Esophagus muscularis mucosa (tissue), 4 donors: Measurements from ENCODE around the gene GPR158. TPM values are rescaled to one million over a fixed set of nuclear protein-coding genes. Genes with fewer than 3 reads are reported as not detected.

ENCODE experiments used
- DNase-seq: peaks from one replicate; pipeline ENCODE4 v3.0.0-alpha.2; 2017; ENCODE audit errors: extremely low spot score
- H3K27ac ChIP-seq, 4 donors: fragments of 200-600 bp; sonication (generic); replicated peaks in 1 of 4; 1 replicate in 3 of 4; 2 replicates in 1 of 4; pipeline ENCODE4 v1.5.1; 2016 to 2019; ENCODE audit warnings: mild to moderate bottlenecking in 1 of 4
- H3K27me3 ChIP-seq, 4 donors: fragments of 200-600 bp; sonication (generic); one replicate each; pipeline versions ENCODE4 v1.5.1 to v1.6.0; 2016 to 2019
- H3K36me3 ChIP-seq, 4 donors: fragments of 200-600 bp; sonication (generic); one replicate each; pipeline ENCODE4 v1.5.1; 2016 to 2019
- H3K4me1 ChIP-seq, 4 donors: fragments of 200-600 bp; sonication (generic); one replicate each; pipeline ENCODE4 v1.5.1; 2016 to 2019
- H3K4me3 ChIP-seq, 4 donors: fragments of 200-600 bp; sonication (generic); 1 replicate in 2 of 4; 2 replicates in 2 of 4; pipeline ENCODE4 v1.5.1; 2016 to 2019; ENCODE audit warnings: mild to moderate bottlenecking in 4 of 4, moderate library complexity in 1 of 4
- H3K9me3 ChIP-seq, 4 donors: fragments of 200-600 bp; sonication (generic); 1 replicate in 3 of 4; 2 replicates in 1 of 4; pipeline ENCODE4 v1.5.1; 2016 to 2019
- CTCF ChIP-seq, 3 experiments: fragments of 200-600 bp in 2 of 3; fragments of 450-650 bp in 1 of 3; sonication (generic) in 2 of 3; IDR thresholded peaks; one replicate each; pipeline ENCODE4 v1.5.1; 2017 to 2019; ENCODE audit warnings: antibody characterized with exemption in 3 of 3, mild to moderate bottlenecking in 2 of 3, moderate library complexity in 1 of 3
- EP300 ChIP-seq: sonication (generic); formaldehyde crosslinking; IDR thresholded peaks from one replicate; pipeline ENCODE4 v1.6.1; 2017; ENCODE audit warnings: antibody characterized with exemption
- POLR2A ChIP-seq: fragments of 450-650 bp; IDR thresholded peaks from one replicate; pipeline ENCODE4 v1.6.1; 2017; ENCODE audit warnings: antibody characterized with exemption, moderate library complexity, mild to moderate bottlenecking, low read depth
- POLR2AphosphoS5 ChIP-seq, 2 donors: sonication (generic); formaldehyde crosslinking; IDR thresholded peaks; one replicate each; pipeline ENCODE4 v1.6.1; 2017; ENCODE audit warnings: antibody characterized with exemption in 2 of 2
- WGBS: methylation state at CpG from one replicate; pipeline ENCODE4 v1.1.5; 2018; 5-methylcytosine and 5-hydroxymethylcytosine counted together
- intact Hi-C: fragments of 100-400 bp; cut with DNase I; formaldehyde crosslinking; loops from one replicate; pipeline ENCODE4 v1.15.1; 2023
- total RNA-seq, 4 donors: library from RNA; depleted of rRNA; stranded (reverse); fragments of >200 nt; gene quantifications; one replicate each; pipeline versions ENCODE4 v1.1.0 to v1.2.1, GENCODE V29; 2016

Gene GPR158
- total RNA-seq, 4 donors from 2014 or later, result under 0.01 to 0.50 (median 0.13) TPM

GRCh38 chr10:25614652-25615051, 439.9 kb downstream of the GPR158 start:
- 84% methylated on average over 2 of the region's 2 CpGs for WGBS
- Histone ChIP-seq H3K4me3 (no peak overlapping the region), H3K36me3 (no peaks in the 10 kb centered on the region), H3K9me3 (peaks cover 0 to 7% (median 3%) of the 10 kb centered on the region in 4 donors), H3K27ac (no peak overlapping the region), H3K27me3 (no peaks in the 10 kb centered on the region), H3K4me1 (no peaks in the 10 kb centered on the region)
- DNase-seq, result no peak
- intact Hi-C loops, result no loop called here
- TF ChIP-seq POLR2A (no peak), POLR2AphosphoS5 (IDR thresholded peaks at IDR 0.05) (no peak), CTCF (IDR thresholded peaks at IDR 0.05) (no peak), EP300 (no peak)

- intact Hi-C loops, result no loop called here
- 97% methylated on average over 2 of the region's 5 CpGs for WGBS
These were observed 441.1 kb downstream of the GPR158 start for GRCh38 chr10:25615926-25616325.

GRCh38 chr10:25616903-25617592, 442.2 kb downstream of the GPR158 start:
- no peak for DNase-seq
- Histone ChIP-seq H3K27ac (no peak overlapping the region), H3K4me1 (no peaks in the 10 kb centered on the region), H3K9me3 (no peaks in the 10 kb centered on the region), H3K27me3 (no peaks in the 10 kb centered on the region), H3K4me3 (no peak overlapping the region), H3K36me3 (no peaks in the 10 kb centered on the region)
- TF ChIP-seq POLR2A (no peak), EP300 (no peak), POLR2AphosphoS5 (IDR thresholded peaks at IDR 0.05) (no peak), CTCF (IDR thresholded peaks at IDR 0.05) (no peak)
- intact Hi-C loops, result no loop called here
- 81% methylated on average over 1 of the region's 1 CpG for WGBS

More at GRCh38 chr10:25615926-25616325, 441.1 kb downstream of the GPR158 start:
- no peaks in the 10 kb centered on the region for H3K27me3 ChIP-seq
- no peak overlapping the region for H3K27ac ChIP-seq
- H3K4me1 ChIP-seq, result no peaks in the 10 kb centered on the region
- H3K4me3 ChIP-seq, result no peak overlapping the region
- TF ChIP-seq CTCF (IDR thresholded peaks at IDR 0.05) (no peak), POLR2AphosphoS5 (IDR thresholded peaks at IDR 0.05) (no peak), POLR2A (no peak), EP300 (no peak)
- peaks cover 0 to under 1% (median 0%) of the 10 kb centered on the region in 4 donors for H3K9me3 ChIP-seq
- no peak for DNase-seq
- H3K36me3 ChIP-seq, result no peaks in the 10 kb centered on the region

GRCh38 chr10:25627606-25628005, 452.8 kb downstream of the GPR158 start:
- TF ChIP-seq CTCF (IDR thresholded peaks at IDR 0.05), result no peak
- no peak for TF ChIP-seq EP300
- TF ChIP-seq POLR2A, result no peak
- no peak for TF ChIP-seq POLR2AphosphoS5 (IDR thresholded peaks at IDR 0.05)
- DNase-seq, result no peak
- H3K4me3 ChIP-seq, result no peak overlapping the region
- no peaks in the 10 kb centered on the region for H3K4me1 ChIP-seq
- H3K36me3 ChIP-seq, result no peaks in the 10 kb centered on the region
- intact Hi-C loops, result no loop called here
- no peak overlapping the region for H3K27ac ChIP-seq
- H3K9me3 ChIP-seq, result no peaks in the 10 kb centered on the region
- WGBS, result 86% methylated on average over 3 of the region's 3 CpGs
- no peaks in the 10 kb centered on the region for H3K27me3 ChIP-seq

GRCh38 chr10:25629333-25629732, 454.5 kb downstream of the GPR158 start:
- DNase-seq, result no peak
- TF ChIP-seq CTCF (IDR thresholded peaks at IDR 0.05) (no peak), POLR2AphosphoS5 (IDR thresholded peaks at IDR 0.05) (no peak), EP300 (no peak), POLR2A (no peak)
- Histone ChIP-seq H3K4me1 (no peaks in the 10 kb centered on the region), H3K36me3 (no peaks in the 10 kb centered on the region), H3K27ac (no peak overlapping the region), H3K27me3 (no peaks in the 10 kb centered on the region), H3K4me3 (no peak overlapping the region), H3K9me3 (no peaks in the 10 kb centered on the region)
- intact Hi-C loops, result no loop called here
